Transverse colon (tissue), 4 donors: ENCODE measurements around the gene GLI1. TPM values are rescaled to one million over a fixed set of nuclear protein-coding genes. Genes with fewer than 3 reads are reported as not detected.
"Not testable (repeated sequence)": the region's sequence is repeated elsewhere in the genome, so short reads cannot be mapped to it uniquely, and the experiment has no call there.

Source experiments
- DNase-seq: peaks from one replicate; pipeline ENCODE4 v3.0.0-alpha.2; 2019
- H3K27ac ChIP-seq, 4 donors: fragments of 200-600 bp; sonication (generic); 2 replicates each; pipeline ENCODE4 v1.5.1; 2016 to 2018; ENCODE audit warnings: inconsistent platforms in 4 of 4
- H3K27me3 ChIP-seq: fragments of 200-600 bp; sonication (generic); 2 replicates; pipeline ENCODE4 v1.5.1; 2017; ENCODE audit warnings: inconsistent platforms
- H3K36me3 ChIP-seq, 4 donors: fragments of 200-600 bp; sonication (generic); 2 replicates each; pipeline ENCODE4 v1.5.1; 2017 to 2019; ENCODE audit warnings: inconsistent platforms in 4 of 4
- H3K4me1 ChIP-seq, 4 donors: fragments of 200-600 bp; sonication (generic); 2 replicates each; pipeline ENCODE4 v1.5.1; 2017 to 2020; ENCODE audit warnings: inconsistent platforms in 4 of 4
- H3K4me3 ChIP-seq, 4 donors: fragments of 200-600 bp; sonication (generic); 1 replicate in 1 of 4; 2 replicates in 3 of 4; pipeline versions ENCODE4 v1.5.1 to v1.6.1; 2017 to 2019; ENCODE audit warnings: inconsistent platforms in 4 of 4
- H3K9me3 ChIP-seq, 2 donors: fragments of 200-600 bp; sonication (generic); 2 replicates each; pipeline ENCODE4 v1.5.1; 2017 to 2019; ENCODE audit warnings: inconsistent platforms in 2 of 2
- EP300 ChIP-seq: sonication (generic); formaldehyde crosslinking; IDR thresholded peaks from one replicate; pipeline ENCODE4 v1.6.1; 2017; ENCODE audit warnings: antibody characterized with exemption, low read depth
- POLR2A ChIP-seq: fragments of 450-650 bp; IDR thresholded peaks from one replicate; pipeline ENCODE4 v1.6.1; 2016; ENCODE audit warnings: antibody characterized with exemption, mild to moderate bottlenecking, moderate library complexity
- POLR2AphosphoS5 ChIP-seq, 3 donors: sonication (generic); formaldehyde crosslinking; IDR thresholded peaks; one replicate each; pipeline ENCODE4 v1.6.1; 2016; ENCODE audit warnings: antibody characterized with exemption in 3 of 3
- WGBS, 2 donors: methylation state at CpG; one replicate each; pipeline ENCODE4 v1.1.5; 2018; ENCODE audit warnings: low coverage in 1 of 2; 5-methylcytosine and 5-hydroxymethylcytosine counted together
- in situ Hi-C, 4 donors: fragments of 200-750 bp; cut with MboI; loops; one replicate each; pipeline versions ENCODE4 v1.15.0 to v1.15.1; 2017; ENCODE audit warnings: low sequenced_read_pairs in 3 of 4, low pct_ligation_motif_present in 1 of 4, low pct_unique_long_range_greater_than_20kb in 1 of 4
- intact Hi-C: fragments of 100-400 bp; cut with DNase I; formaldehyde crosslinking; loops from one replicate; pipeline ENCODE4 v1.15.1; 2023; ENCODE audit warnings: low total_unique reads
- total RNA-seq, 4 donors: library from RNA; depleted of rRNA; stranded (reverse); fragments of >200 nt; gene quantifications; one replicate each; pipeline ENCODE4 v1.1.0, GENCODE V29; 2016
- TF ChIP-seq, protein P1 (sequence below), 5 experiments: fragments of 200-600 bp in 3 of 5; fragments of 450-650 bp in 2 of 5; sonication (generic) in 3 of 5; IDR thresholded peaks; 1 replicate in 2 of 5; 2 replicates in 3 of 5; pipeline ENCODE4 v1.5.1; 2016 to 2017; ENCODE audit warnings: antibody characterized with exemption in 5 of 5, inconsistent platforms in 3 of 5, mild to moderate bottlenecking in 2 of 5, moderate library complexity in 1 of 5

The GLI1 gene
- total RNA-seq, 4 donors from 2014 or later: 0.41 to 1.2 (median 0.79) TPM; not detected in 1

DNA sequence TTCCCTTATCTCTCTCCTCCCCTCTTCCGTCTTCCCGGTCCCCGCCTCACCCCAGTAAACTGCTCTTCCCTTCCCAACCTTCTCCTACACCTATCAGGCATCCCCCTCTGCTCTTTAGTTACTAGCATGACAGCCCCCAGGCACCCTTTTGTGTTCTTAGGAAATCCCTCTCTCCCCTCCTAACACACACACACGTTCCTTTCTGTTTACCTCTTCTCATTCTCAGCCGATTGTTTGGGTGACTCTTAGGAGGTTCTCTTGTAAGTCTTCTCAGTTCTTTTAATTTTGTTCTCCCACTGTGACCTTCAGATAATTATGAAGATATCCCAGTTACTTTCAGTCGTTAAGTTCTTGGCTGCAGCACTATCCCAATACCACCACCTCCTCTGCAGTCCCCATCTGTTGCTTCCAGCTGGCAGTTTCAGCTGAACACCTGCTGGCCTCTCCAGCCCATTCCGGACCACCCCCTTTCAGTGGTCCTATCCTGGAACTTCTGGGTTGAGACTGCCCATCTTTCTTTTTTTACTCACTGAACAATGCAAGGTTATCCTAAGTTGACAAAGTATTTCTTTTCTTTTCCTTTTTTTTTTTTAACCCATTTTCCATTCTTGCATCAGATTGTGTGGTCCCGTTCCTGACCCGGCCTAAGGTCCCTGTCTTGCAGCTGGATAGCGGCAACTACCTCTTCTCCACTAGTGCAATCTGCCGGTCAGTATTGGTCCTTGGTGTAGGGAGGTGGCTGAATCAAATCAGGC, 29.0 kb downstream of the GLI1 start:
- 5 to 27% methylated on average over 7 to 11 of the region's 11 CpGs for WGBS, 2 donors

DNA sequence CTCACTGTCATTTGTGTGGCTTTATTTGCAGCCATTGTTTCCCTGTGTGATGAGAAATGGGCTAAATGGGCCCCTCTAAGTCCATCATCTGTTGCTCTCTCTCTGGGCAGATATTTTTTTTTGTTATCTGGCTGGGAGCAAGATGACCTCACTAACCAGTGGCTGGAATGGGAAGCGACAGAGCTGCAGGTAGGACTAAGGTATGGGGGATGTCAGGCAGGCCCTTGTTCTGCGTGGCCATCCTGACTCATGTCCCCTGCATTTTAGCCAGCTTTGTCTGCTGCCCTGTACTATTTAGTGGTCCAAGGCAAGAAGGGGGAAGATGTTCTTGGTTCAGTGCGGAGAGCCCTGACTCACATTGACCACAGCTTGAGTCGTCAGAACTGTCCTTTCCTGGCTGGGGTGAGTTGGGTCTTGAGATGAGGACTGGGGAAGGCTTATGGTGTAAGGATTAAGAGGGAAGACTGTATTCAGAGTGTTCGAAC, 29.6 kb downstream of the GLI1 start:
- intact Hi-C loops: no loop called here
- TF ChIP-seq, protein P1, sequence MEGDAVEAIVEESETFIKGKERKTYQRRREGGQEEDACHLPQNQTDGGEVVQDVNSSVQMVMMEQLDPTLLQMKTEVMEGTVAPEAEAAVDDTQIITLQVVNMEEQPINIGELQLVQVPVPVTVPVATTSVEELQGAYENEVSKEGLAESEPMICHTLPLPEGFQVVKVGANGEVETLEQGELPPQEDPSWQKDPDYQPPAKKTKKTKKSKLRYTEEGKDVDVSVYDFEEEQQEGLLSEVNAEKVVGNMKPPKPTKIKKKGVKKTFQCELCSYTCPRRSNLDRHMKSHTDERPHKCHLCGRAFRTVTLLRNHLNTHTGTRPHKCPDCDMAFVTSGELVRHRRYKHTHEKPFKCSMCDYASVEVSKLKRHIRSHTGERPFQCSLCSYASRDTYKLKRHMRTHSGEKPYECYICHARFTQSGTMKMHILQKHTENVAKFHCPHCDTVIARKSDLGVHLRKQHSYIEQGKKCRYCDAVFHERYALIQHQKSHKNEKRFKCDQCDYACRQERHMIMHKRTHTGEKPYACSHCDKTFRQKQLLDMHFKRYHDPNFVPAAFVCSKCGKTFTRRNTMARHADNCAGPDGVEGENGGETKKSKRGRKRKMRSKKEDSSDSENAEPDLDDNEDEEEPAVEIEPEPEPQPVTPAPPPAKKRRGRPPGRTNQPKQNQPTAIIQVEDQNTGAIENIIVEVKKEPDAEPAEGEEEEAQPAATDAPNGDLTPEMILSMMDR (IDR thresholded peaks at IDR 0.05): no peak
- TF ChIP-seq POLR2A: no peak
- TF ChIP-seq EP300: no peak
- TF ChIP-seq POLR2AphosphoS5 (IDR thresholded peaks at IDR 0.05): no peak
- DNase-seq: no peak

More for the DNA sequence above, 29.0 kb downstream of the GLI1 start:
- Histone ChIP-seq H3K36me3 (peaks cover 0 to 21% (median 8%) of the 10 kb centered on the region in 4 donors), H3K4me3 (peak overlapping the region; percentile 63 to 93 (median 74)), H3K27me3 (no peaks in the 10 kb centered on the region), H3K27ac (peak overlapping the region; percentile 80 to 91 (median 84)), H3K4me1 (peaks cover 8 to 16% (median 14%) of the 10 kb centered on the region in 4 donors), H3K9me3 (no peaks in the 10 kb centered on the region)
- in situ Hi-C loops (no loop called here), intact Hi-C loops (no loop called here)
- no peak for DNase-seq
- TF ChIP-seq, protein P1 (IDR thresholded peaks at IDR 0.05): no peak
- TF ChIP-seq EP300: no peak
- TF ChIP-seq POLR2AphosphoS5 (IDR thresholded peaks at IDR 0.05): no peak
- no peak for TF ChIP-seq POLR2A

DNA sequence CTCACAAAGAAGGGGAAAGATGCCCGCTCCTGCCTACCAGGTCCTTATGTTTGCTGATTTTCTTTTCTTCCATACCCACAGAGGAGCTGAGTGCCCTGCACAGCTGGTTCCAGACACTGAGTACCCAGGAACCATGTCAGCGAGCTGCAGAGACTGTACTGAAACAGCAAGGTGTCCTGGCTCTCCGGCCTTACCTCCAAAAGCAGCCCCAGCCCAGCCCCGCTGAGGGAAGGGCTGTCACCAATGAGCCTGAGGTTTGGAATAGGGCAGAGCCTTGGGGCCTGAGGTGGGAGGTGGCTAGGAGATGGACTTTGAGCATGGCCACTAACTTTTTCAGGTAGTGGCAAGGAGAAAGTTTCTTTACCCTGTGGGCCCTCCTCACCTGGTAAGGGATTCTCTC, 30.5 kb downstream of the GLI1 start:
- no peak for DNase-seq
- WGBS, 2 donors: 94 to 100% methylated on average over 3 to 4 of the region's 4 CpGs
- TF ChIP-seq POLR2AphosphoS5 (IDR thresholded peaks at IDR 0.05) (no peak), POLR2A (no peak), EP300 (no peak)
- TF ChIP-seq, protein P1 (IDR thresholded peaks at IDR 0.05): no peak
- Histone ChIP-seq H3K36me3 (peaks cover 0 to 21% (median 8%) of the 10 kb centered on the region in 4 donors), H3K9me3 (no peaks in the 10 kb centered on the region), H3K4me1 (peaks cover 8 to 16% (median 14%) of the 10 kb centered on the region in 4 donors), H3K27ac (no peak overlapping the region), H3K27me3 (no peaks in the 10 kb centered on the region), H3K4me3 (no peak overlapping the region)
- intact Hi-C loops: no loop called here
- in situ Hi-C loops: no loop called here

More for the DNA sequence above, 29.6 kb downstream of the GLI1 start:
- WGBS, 2 donors: 81 to 85% methylated on average over 3 to 5 of the region's 5 CpGs
- peak overlapping the region in 1 of 4 donors; percentile 87 for H3K27ac ChIP-seq
- in situ Hi-C loops: no loop called here
- H3K36me3 ChIP-seq: peaks cover 0 to 21% (median 8%) of the 10 kb centered on the region in 4 donors
- H3K4me1 ChIP-seq: peaks cover 8 to 16% (median 14%) of the 10 kb centered on the region in 4 donors
- H3K4me3 ChIP-seq: peak overlapping the region in 2 of 4 donors; percentile 63 to 81
- no peaks in the 10 kb centered on the region for H3K9me3 ChIP-seq
- H3K27me3 ChIP-seq: no peaks in the 10 kb centered on the region

DNA sequence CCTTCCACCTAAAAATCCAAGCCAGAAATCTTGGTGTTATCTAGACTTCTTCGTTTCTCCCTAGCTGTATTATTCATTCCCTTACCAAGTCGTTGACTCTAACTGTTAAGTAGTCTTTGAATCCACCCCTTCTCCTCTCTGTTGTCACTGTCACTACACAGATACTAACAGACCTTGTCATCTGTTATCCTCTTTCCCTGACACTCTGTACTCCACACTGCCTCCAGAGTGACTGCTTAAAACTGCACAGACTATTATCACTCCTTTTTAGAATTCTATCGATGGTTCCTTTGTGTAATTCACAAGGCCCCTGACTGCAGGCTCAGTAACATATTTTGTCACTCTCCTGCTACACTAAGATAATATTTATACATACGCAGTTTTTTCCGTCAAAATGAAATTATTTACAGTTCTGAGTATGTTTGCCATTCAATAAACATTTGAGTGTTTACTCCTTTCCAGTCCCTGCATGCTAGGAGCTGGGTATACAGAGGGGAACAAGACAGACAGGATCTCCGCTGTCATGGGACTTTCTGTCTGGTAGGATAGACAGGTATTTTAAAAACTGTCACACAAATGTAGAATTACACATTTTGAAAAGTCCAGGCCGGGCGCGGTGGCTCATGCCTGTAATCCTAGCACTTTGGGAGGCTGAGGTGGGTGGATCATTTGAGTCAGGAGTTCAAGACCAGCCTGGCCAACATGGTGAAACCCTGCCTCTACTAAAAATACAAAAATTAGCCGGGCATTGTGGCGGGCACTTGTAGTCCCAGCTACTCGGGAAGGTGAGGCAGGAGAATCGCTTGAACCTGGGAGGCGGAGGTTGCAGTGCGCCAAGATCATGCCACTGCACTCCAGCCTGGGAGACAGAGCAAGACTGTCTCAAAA, 32.1 kb downstream of the GLI1 start:
- peaks cover 8 to 16% (median 14%) of the 10 kb centered on the region in 4 donors for H3K4me1 ChIP-seq
- H3K9me3 ChIP-seq: no peaks in the 10 kb centered on the region
- H3K27me3 ChIP-seq: no peaks in the 10 kb centered on the region
- TF ChIP-seq, protein P1 (IDR thresholded peaks at IDR 0.05): no peak
- TF ChIP-seq EP300 (no peak), POLR2AphosphoS5 (IDR thresholded peaks at IDR 0.05) (no peak), POLR2A (no peak)
- peaks cover 0 to 21% (median 8%) of the 10 kb centered on the region in 4 donors for H3K36me3 ChIP-seq
- H3K4me3 ChIP-seq: no peak overlapping the region
- no peak for DNase-seq
- WGBS, 2 donors: 76 to 90% methylated on average over 5 to 15 of the region's 15 CpGs
- H3K27ac ChIP-seq: no peak overlapping the region
- intact Hi-C loops: no loop called here
- in situ Hi-C loops: no loop called here

DNA sequence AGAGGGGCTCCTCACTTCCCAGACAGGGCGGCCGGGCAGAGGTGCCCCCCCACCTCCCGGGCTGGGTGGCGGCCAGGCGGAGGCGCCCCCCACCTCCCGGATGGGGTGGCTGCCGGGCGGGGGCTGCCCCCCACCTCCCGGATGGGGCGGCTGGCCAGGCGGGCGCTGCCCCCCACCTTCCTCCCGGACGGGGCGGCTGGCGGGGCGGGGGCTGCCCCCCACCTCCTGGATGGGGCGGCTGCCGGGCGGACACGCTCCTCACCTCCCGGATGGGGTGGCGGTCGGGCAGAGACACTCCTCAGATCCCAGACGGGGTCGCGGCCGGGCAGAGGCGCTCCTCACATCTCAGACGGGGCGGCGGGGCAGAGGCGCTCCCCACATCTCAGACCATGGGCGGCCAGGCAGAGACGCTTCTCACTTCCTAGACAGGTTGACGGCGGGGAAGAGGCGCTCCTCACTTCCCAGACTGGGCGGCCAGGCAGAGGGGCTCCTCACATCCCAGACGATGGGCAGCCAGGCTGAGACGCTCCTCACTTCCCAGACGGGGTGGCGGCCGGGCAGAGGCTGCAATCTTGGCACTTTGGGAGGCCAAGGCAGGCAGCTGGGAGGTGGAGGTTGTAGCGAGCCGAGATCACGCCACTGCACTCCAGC, 35.6 kb downstream of the GLI1 start:
- H3K9me3 ChIP-seq, DNase-seq, H3K4me1 ChIP-seq, intact Hi-C loops, H3K27me3 ChIP-seq, H3K27ac ChIP-seq, H3K4me3 ChIP-seq, in situ Hi-C loops: not testable (repeated sequence)
- whole genome bisulfite sequencing, 2 donors: 91% methylated on average over 37 of the region's 48 CpGs; no CpG with 5 or more reads in 1 of the 2 donors
- peaks cover 0 to 27% (median 11%) of the 10 kb centered on the region in 4 donors for H3K36me3 ChIP-seq
